Stimulated activated CD8-positive, alpha-beta memory T cell treated with anti-CD3 and anti-CD28 coated beads, Interleukin-4, amount 100 ng/mL, for 4 hours (primary cell): ENCODE data around the gene TCF3.
"Not testable (repeated sequence)": the region's sequence is repeated elsewhere in the genome, so short reads cannot be mapped to it uniquely, and the experiment has no call there.

Experiments used
- DNase-seq, 2 donors: peaks; one replicate each; pipeline ENCODE4 v3.0.0-alpha.2; 2020; ENCODE audit warnings: low read depth in 2 of 2, low spot score in 1 of 2

TCF3 gene

DNA sequence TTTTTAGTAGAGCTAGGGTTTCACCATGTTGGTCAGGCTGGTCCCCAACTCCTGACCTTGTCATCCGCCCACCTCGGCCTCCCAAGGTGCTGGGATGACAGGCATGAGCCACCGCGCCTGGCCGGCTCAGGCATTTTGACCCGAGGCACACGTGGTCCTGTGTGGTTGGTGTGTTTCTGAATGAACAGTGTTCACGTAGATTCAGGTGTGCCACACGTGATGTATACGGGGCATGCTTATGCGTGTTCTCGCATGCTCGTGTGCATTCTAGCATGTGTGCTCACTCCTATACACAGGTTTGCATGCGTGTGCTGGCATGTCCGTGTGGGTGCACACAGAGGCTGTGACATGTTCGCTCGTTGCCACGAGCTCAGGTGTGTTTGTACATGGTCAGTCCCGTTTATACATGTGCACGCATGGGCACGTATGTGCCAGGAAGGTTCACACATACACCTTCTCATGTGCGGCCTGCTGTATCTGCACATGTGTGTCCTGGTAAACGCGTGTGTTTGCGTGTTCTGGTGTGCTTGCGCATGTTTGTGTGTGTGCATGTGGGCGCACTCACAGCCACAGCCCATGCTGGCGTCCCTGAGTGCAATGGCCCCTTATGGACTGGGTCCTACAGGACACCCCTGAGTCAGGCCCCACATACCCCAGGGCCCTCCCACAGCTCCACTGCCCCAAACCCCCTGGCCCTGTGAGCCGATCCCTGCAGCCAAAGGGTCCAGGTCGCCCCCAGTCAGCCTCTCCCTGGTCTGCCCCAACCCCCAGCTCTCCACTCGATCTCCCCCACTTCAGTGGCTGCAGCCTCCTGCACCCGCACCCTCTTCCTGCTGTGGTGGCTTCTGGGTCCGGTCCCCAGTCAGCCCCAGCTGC lies 20.6 kb upstream of the TCF3 start:
- DNase-seq = no peak

DNA sequence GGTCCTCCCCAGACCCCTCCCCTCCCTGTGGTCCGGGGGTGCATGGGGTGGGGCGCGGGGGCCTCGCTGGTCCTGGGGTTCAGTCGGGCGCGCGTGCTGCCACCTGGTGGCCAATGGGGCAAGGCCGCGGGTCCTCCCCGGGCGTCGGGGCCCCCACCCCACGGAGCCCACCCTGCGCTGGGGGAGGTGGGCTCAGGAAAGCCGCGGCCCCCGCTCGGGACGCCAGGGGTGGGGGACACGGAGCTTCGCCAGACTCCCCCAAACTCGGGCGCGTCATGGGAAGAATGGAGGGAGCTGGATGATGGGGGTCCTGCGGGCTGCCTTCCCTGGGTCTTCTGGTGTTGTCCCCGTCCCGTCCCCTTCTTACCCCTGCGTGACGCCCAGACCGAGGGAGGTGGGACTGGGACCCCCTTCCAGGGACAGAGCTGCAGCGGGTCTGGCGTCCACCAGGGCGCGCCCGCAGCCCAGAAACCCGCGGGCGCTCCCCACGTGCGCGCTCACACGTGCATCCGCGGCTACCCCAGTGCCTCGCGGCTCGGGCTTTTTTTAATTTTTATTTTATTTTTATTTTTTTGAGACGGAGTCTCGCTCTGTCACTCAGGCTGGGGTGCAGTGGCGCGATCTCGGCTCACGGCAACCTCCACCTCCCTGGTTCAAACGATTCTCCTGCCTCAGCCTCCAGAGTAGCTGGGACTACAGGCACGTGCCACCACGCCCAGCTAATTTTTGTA lies 19.8 kb upstream of the TCF3 start:
- DNase-seq = no peak

DNA sequence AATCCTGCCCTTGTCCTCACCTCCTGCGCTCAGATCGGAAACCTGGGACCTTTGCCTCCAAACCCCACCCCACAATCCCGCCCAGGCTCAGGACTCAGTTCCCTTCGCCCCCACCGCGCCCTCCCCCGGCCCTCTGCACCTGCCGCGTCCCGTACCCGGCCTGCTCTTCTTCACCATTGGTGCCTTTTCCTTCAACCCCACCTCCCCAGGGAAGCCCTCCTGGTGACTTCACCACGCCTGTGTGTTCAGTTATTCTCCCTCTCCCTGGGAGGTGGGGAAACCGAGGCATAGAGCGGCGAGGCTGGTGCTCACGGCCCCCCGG lies 19.3 kb upstream of the TCF3 start:
- no peak for DNase-seq

GRCh38 chr19:1670747-1671146 lies 18.3 kb upstream of the TCF3 start:
- not testable (repeated sequence) for DNase-seq

- DNase-seq = no peak
Observed at GRCh38 chr19:1668486-1669270, 16.3 kb upstream of the TCF3 start.

DNA sequence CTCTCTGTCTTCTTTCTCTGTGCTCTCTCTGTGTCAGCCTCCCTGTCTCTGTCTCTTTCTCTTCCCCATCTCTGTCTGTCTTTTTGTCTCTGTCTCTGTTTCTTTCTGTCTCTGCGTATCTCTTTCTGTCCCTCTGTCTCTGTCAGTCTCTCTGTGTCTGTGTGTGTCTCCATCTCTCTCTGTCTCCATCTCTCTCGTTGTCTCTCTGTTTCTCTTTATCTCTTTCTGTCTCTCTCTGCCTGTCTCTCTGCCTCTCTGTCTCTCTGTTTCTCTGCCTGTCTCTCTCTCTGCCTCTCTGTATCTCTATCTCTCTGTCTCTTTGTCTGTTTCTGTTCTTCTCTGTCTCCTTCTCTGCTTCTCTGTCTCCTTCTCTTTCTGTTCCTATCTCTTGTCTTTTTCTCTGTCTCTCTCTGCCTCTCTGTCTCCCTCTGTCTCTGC lies 15.7 kb upstream of the TCF3 start:
- no peak for DNase-seq

DNA sequence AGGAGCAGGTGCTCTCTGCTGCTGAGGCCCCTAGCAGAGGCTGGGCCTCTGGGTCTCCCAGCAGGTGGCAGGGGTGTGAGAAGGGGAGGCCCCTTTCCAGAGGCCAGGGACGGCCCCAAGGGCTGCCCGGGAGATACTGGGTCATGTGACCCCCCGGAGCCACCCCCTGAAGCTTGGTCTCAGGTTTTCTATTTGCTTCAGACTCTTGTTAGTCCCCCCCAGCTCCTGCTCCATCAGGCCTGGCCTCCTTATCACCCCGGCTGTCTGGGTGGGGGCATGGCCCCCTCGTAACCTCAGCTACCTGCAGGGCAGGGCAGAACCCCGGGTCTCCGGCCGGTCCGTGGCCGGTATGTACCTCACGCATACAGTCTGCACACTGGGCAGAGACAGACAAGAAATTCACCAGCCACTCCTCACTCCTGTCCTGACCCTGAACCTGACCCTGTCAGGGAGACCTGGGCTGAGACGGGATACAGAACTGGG lies 13.2 kb upstream of the TCF3 start:
- DNase-seq = no peak

GRCh38 chr19:1663852-1664251 lies 11.4 kb upstream of the TCF3 start:
- peak in 1 of 2 donors; percentile 28 for DNase-seq

DNA sequence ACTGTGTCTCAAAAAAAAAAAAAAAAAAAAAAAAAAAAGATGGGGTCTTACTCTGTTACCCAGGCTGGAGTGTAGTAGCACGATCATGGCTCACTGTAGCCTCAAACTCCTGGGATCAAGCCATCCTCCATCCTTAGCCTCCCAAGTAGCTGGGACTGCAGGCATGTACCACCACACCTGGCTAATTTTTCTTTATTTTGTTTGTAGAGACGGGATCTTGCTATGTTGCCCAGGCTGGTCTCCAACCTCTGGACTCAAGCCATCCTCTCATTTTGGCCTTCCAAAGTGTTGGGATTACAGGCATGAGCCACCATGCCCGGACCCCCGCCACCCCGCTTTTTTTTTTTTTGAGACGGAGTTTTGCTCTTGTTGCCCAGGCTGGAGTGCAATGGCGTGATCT lies 10.8 kb upstream of the TCF3 start:
- not testable (repeated sequence) for DNase-seq

DNA sequence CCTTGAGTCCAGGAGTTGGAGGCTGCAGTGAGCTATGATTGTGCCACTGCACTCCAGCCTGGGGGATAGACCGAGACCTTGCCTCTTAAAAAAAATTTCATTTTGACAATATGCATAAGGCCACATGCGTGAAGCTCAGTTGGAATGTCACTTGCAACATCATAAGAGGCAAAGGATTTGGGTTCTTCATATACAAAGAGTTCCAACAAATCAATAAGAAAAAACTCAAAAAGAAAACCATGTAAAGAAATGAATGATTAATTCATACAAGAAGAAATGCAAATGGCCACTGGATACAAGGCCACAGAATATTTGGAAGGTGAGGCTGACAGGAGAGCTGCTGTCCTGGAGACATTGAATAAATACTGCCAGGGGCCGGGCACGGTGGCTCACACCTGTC lies 9.6 kb upstream of the TCF3 start:
- no peak for DNase-seq

DNA sequence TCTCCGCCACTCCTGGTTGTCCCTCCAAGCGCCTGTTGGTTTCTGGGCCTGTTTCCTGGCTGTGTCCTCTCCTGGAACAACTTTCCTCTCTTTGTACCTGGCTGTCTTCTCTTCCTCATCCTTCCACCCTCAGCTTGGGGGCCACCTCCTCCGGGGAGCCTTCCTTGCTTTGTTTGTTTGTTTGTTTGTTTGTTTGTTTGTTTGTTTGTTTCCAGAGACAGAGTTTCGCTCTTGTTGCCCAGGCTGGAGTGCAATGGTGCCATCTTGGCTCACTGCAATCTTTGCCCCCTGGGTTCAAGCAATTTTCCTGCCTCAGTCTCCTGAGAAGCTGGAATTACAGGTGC lies 6.6 kb upstream of the TCF3 start:
- DNase-seq = no peak

DNA sequence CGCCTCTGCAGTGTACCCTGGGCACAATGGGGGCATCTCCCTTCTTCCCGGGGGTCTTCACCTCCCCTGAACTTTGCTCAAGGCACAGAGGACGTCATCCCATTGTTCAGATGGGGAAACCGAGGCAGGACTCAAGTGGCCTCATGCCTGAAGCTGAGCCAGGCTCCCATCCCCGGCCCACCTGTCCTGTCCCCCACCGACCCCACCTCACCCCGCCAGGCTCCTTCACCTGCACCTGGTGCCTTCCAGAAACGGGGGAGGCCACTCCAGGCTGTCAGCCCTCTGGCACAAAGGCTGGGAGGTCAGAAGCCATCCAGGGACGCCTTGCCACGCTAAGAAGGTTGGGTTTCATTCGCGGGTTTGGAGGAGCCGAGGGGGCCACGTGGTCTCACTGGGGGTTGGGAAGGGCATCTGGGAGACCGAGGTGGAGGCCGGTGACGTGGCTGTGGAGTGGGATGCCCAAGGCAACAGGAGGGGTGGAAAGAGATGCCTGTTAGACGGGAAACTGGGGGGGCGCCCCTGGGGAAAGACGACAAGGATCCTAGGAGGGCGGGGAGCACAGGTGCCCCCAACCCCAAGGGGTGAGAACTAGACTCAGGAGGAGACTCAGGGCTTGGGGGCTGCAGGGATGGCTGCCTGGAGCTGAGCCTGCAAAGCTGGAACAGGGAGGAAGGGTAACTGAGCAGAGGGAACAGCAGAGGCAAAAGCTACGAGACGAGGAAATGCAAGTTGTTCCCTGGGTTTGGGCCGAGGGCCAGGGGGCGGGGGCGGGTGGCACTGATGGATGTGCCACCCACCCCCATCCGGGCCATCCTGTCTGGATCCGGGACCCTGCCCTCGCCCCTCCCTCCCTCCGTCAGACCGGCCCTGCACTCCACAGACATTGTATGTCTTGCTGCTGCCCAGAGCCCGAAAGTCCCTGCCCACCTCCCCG lies 6.0 kb upstream of the TCF3 start:
- DNase-seq = no peak

DNA sequence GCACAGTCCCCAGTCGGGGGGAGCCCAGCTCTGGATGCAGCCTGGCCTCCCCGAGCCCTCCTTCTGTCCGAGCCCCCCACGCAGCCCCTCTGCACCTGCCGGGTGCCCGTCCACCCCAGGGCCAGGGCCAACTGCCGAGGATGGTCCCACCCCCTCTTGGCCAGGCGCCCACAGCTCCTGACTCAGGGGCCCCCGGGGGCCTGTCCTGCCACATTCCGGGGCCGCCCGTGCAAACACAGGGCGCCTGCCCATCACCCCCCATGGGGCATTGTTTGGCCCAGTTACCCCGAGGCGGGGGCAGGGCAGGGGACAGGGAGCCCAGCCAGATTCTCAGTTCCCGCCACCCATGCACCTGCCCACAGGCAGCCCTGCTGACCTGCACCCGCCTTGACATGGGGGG lies 5.3 kb upstream of the TCF3 start:
- DNase-seq = no peak

- no peak for DNase-seq
Observed at GRCh38 chr19:1656988-1657536, 4.6 kb upstream of the TCF3 start.

- DNase-seq = no peak
Observed at GRCh38 chr19:1655987-1656608, 3.7 kb upstream of the TCF3 start.

- no peak for DNase-seq
Observed at GRCh38 chr19:1655131-1655981, 2.9 kb upstream of the TCF3 start.

DNA sequence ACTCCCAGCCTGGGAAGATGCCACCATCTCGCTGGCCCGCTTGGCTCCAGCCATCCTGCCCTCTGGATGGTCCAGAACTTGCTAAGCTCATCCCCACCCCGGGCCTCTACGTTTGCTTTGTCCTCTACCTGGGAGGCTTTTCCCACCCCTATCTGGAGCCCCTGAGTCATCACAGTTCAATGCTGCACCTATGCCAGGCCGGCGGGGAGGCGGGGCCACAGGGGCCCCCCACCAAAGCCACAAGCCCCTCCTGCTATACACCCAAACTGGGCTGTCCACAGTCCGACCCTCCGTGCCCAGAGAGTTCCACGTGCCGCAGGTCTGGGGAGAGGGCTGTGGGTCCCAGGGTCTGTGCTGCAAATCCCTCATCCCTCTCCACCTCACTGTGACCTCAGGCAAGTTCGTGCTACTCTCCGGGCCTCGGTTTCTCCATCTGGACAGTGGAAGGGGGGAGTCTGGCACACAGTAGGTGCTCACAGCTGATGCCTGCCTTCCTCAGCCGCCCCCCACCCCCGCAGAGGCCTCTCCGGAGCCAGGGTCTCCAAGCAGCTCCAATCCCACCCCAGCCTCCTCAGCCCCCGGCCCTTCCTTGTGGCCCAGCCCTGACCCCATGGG lies 1.9 kb upstream of the TCF3 start:
- DNase-seq = no peak

- no peak for DNase-seq
Observed at GRCh38 chr19:1653300-1653628, 849 bp upstream of the TCF3 start.
